ENCODE measurements around the gene IL11RA.

The IL11RA gene

GRCh38 chr9:34701769-34702736, 50.1 kb downstream of the IL11RA start:
- Histone ChIP-seq H3K4me3 (ENCODE audit: severe bottlenecking) (peak overlapping the region; percentile 38), H3K27me3 (ENCODE audit: insufficient read depth, poor library complexity, severe bottlenecking) (no peaks in the 10 kb centered on the region), H3K27ac (ENCODE audit: poor library complexity, severe bottlenecking) (no peak overlapping the region), H3K36me3 (ENCODE audit: low read depth) (no peaks in the 10 kb centered on the region), H3K9me3 (ENCODE audit: severe bottlenecking) (no peaks in the 10 kb centered on the region), H3K4me1 (ENCODE audit: insufficient read depth, poor library complexity, severe bottlenecking) (no peaks in the 10 kb centered on the region)
- ATAC-seq (ENCODE audit: low read depth) (peak; percentile 73), DNase-seq (ENCODE audit: low spot score) (no peak)
- TF ChIP-seq CTCF (IDR thresholded peaks at IDR 0.05; ENCODE audit: poor library complexity, severe bottlenecking) = peak; percentile 67

- H3K4me3 ChIP-seq (ENCODE audit: severe bottlenecking) = no peak overlapping the region
- ATAC-seq (ENCODE audit: low read depth) = no peak
- no peaks in the 10 kb centered on the region for H3K9me3 ChIP-seq (ENCODE audit: severe bottlenecking)
- H3K27ac ChIP-seq (ENCODE audit: poor library complexity, severe bottlenecking) = no peak overlapping the region
- no peak for DNase-seq (ENCODE audit: low spot score)
- H3K4me1 ChIP-seq (ENCODE audit: insufficient read depth, poor library complexity, severe bottlenecking) = no peaks in the 10 kb centered on the region
- no peaks in the 10 kb centered on the region for H3K36me3 ChIP-seq (ENCODE audit: low read depth)
- H3K27me3 ChIP-seq (ENCODE audit: insufficient read depth, poor library complexity, severe bottlenecking) = no peaks in the 10 kb centered on the region
- TF ChIP-seq CTCF (IDR thresholded peaks at IDR 0.05; ENCODE audit: poor library complexity, severe bottlenecking) = no peak
These were observed 55.1 kb downstream of the IL11RA start for GRCh38 chr9:34707130-34707529.

DNA sequence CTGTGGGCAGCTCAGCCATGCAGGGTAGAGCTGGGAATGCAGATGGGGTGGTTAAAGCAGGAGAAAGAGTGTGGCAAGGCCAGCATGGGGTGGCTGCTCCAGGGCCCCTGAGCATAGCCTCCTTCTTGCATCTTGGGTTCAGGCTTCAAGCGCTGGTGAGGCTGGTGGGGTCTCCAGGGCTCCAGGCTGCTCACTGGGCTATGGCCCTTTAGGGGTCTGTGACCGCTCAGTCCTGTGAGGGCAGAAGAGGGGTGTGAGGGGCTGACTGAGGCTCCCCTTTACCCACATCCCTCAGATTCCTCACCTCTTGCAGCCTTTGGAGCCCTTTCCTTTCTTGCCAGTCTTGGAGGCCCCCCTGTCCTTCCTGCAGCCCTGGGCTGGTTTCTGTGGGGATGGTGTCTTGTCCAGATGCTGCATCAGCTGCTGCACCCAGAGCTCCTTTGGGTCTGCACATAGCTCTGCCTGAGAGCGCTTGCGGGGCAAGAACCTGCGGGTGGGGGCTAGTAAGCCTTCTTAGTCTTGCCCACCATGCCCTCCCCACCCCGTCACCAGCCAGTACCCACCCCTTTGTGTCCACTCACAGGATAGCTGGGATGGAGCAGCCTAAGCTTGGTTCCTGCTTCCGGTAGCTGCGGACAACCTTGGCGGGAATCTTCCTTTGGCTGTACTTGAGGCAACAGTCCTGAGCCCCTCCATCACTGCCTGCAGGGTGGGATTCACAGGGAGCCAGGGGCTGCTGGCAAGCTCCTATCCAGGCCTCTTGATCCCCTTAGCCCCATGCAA, 57.4 kb downstream of the IL11RA start:
- Histone ChIP-seq H3K27me3 (ENCODE audit: insufficient read depth, poor library complexity, severe bottlenecking) (no peaks in the 10 kb centered on the region), H3K4me3 (ENCODE audit: severe bottlenecking) (no peak overlapping the region), H3K4me1 (ENCODE audit: insufficient read depth, poor library complexity, severe bottlenecking) (no peaks in the 10 kb centered on the region), H3K27ac (ENCODE audit: poor library complexity, severe bottlenecking) (no peak overlapping the region), H3K36me3 (ENCODE audit: low read depth) (no peaks in the 10 kb centered on the region), H3K9me3 (ENCODE audit: severe bottlenecking) (no peaks in the 10 kb centered on the region)
- TF ChIP-seq CTCF (IDR thresholded peaks at IDR 0.05; ENCODE audit: poor library complexity, severe bottlenecking) = no peak
- DNase-seq (ENCODE audit: low spot score) (no peak), ATAC-seq (ENCODE audit: low read depth) (no peak)

DNA sequence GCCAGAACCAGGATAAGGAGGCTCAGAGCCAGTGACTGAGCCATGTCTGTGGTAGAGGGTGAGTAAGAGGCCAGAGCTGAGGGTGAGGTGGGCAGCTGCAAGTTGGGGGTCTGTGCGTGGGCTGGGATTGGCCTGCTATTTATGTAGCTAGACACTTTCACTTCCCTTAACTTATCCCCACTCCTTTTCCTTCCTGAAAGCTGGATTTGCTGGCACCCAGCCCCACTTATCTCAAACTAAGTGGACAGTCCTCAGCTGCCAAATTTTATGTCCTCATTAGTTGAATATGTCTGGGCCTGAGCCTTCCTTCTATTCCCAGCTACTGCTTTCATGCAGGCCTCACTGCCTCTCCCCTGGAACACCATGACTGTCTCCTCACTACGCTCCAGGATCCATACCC, 58.0 kb downstream of the IL11RA start, which contains the start of gene CCL21:
Gene CCL21, minus strand, starts transcription at position 114 of the 400 bp plus-strand sequence. Its CDS starts 70 bp downstream, at position 44.
- DNase-seq (ENCODE audit: low spot score) = no peak
- Histone ChIP-seq H3K9me3 (ENCODE audit: severe bottlenecking) (no peaks in the 10 kb centered on the region), H3K27ac (ENCODE audit: poor library complexity, severe bottlenecking) (no peak within 1 kb of the TSS), H3K36me3 (ENCODE audit: low read depth) (no peaks in the 10 kb centered on the region), H3K27me3 (ENCODE audit: insufficient read depth, poor library complexity, severe bottlenecking) (no peaks in the 10 kb centered on the region), H3K4me1 (ENCODE audit: insufficient read depth, poor library complexity, severe bottlenecking) (no peaks in the 10 kb centered on the region), H3K4me3 (ENCODE audit: severe bottlenecking) (no peak within 1 kb of the TSS)
- no peak for TF ChIP-seq CTCF (IDR thresholded peaks at IDR 0.05; ENCODE audit: poor library complexity, severe bottlenecking)
- ATAC-seq (ENCODE audit: low read depth) = no peak

All from RWPE2 (cell line).